Measurements from ENCODE around the gene ZNF287. TPM values are rescaled to one million over a fixed set of nuclear protein-coding genes. Genes with fewer than 3 reads are reported as not detected.

Gene ZNF287
- total and polyA plus RNA-seq, 2 of the 8 experiments (the other 6 are each of a cell fraction or from before 2014, with no cell fraction given): 1.7 to 5.6 TPM

GRCh38 chr17:16568541-16569357, at the start of gene ZNF287 (continued):
- TF ChIP-seq CHD7 (IDR thresholded peaks at IDR 0.05; ENCODE audit: insufficient replicate concordance, low read length) (no peak), NANOG (IDR thresholded peaks at IDR 0.05; ENCODE audit: insufficient read depth, low read depth, low read length, poor library complexity, severe bottlenecking) (no peak), RXRA (IDR thresholded peaks at IDR 0.05; ENCODE audit: insufficient read depth, low read depth, low read length) (no peak), POLR2AphosphoS5 (IDR thresholded peaks at IDR 0.05; ENCODE audit: low read depth, low read length) (no peak), SP4 (IDR thresholded peaks at IDR 0.05; ENCODE audit: low read length) (no peak), HDAC6 (IDR thresholded peaks at IDR 0.05; ENCODE audit: low read depth, low read length) (no peak), EGR1 (IDR thresholded peaks at IDR 0.05; ENCODE audit: borderline replicate concordance, low read depth, low read length) (no peak), POU5F1 (IDR thresholded peaks at IDR 0.05; ENCODE audit: low read depth, low read length) (no peak), EZH2 (IDR thresholded peaks at IDR 0.05; ENCODE audit: low read depth, low read length, severe bottlenecking) (peak; percentile 62)
